ENCODE data around the gene ELP2. TPM values are rescaled to one million over a fixed set of nuclear protein-coding genes. Genes with fewer than 3 reads are reported as not detected.

Gene ELP2
- total RNA-seq, 4 donors from 2014 or later = 68.3 to 78.4 (median 74.3) TPM

- TF ChIP-seq CTCF (IDR thresholded peaks at IDR 0.05; ENCODE audit: low read depth) = no peak
Measured at GRCh38 chr18:36094431-36094830, 35.3 kb upstream of the ELP2 start.

GRCh38 chr18:36095936-36096519 lies 33.7 kb upstream of the ELP2 start:
- no peak for TF ChIP-seq CTCF (IDR thresholded peaks at IDR 0.05; ENCODE audit: low read depth)

GRCh38 chr18:36096955-36097354 lies 32.7 kb upstream of the ELP2 start:
- no peak for TF ChIP-seq CTCF (IDR thresholded peaks at IDR 0.05; ENCODE audit: low read depth)

GRCh38 chr18:36099311-36099710 lies 30.4 kb upstream of the ELP2 start:
- no peak for TF ChIP-seq CTCF (IDR thresholded peaks at IDR 0.05; ENCODE audit: low read depth)

- TF ChIP-seq CTCF (IDR thresholded peaks at IDR 0.05; ENCODE audit: low read depth) = no peak
Measured at GRCh38 chr18:36101943-36102342, 27.8 kb upstream of the ELP2 start.

- TF ChIP-seq CTCF (IDR thresholded peaks at IDR 0.05; ENCODE audit: low read depth) = no peak
Measured at GRCh38 chr18:36104749-36105148, 24.9 kb upstream of the ELP2 start.

- no peak for TF ChIP-seq CTCF (IDR thresholded peaks at IDR 0.05; ENCODE audit: low read depth)
Measured at GRCh38 chr18:36107477-36107876, 22.2 kb upstream of the ELP2 start.
